ENCODE results near the gene MAP1S. TPM values are rescaled to one million over a fixed set of nuclear protein-coding genes. Genes with fewer than 3 reads are reported as not detected.

The MAP1S gene
- total RNA-seq, 2 experiments from 2014 or later = 18.1 to 21.4 TPM

DNA sequence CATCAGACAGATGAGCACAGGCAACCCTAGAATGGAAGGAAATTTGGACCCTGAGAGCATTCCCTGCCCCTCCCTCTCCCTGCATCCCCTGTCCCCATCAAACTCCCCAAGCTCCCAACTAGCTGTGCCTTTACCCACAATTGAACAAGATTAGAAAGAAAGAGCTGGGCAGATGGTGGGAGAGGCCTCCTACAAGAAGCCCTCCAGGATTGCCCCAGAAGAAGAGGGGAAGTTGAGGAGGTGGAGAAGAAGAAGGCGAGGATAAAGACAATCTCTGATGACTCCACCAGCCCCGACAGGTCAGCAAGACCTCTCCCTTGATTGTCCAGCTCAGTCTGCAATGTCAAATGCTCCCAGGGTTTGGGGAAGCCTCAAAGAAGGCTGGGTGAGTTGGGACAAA lies 43.0 kb upstream of the MAP1S start:
- DNase-seq (no peak), ATAC-seq (ENCODE audit: poor library complexity) (no peak)
- Mint-ChIP-seq H3K9me3 (peaks cover 2% of the 10 kb centered on the region), H3K36me3 (ENCODE audit: low read depth) (no peaks in the 10 kb centered on the region), H3K4me3 (no peak overlapping the region), H3K27ac (no peak overlapping the region), H3K4me1 (ENCODE audit: low read depth) (no peaks in the 10 kb centered on the region), H3K27me3 (peaks cover 49% of the 10 kb centered on the region)
- CTCF ChIA-PET = no interaction called here
- intact Hi-C loops (cut with DNase I, micrococcal nuclease) = no loop called here
- Histone ChIP-seq H3K27ac (ENCODE audit: low read depth in 1 of 2, low read length in 2 of 2) (no peak overlapping the region), H3K4me1 (ENCODE audit: insufficient read depth, low read length) (peaks cover 10% of the 10 kb centered on the region), H3K27me3 (ENCODE audit: control insufficient read depth in 1 of 2, insufficient read depth in 2 of 2, low read length in 2 of 2) (peaks cover 20 to 25% of the 10 kb centered on the region in 2 experiments), H3K4me3 (ENCODE audit: low read length) (no peak overlapping the region), H3K9me3 (ENCODE audit: control insufficient read depth in 1 of 2, insufficient read depth in 1 of 2, low read length in 2 of 2) (peaks cover 0 to 5% of the 10 kb centered on the region in 2 experiments), H3K36me3 (ENCODE audit: insufficient read depth, low read length) (no peaks in the 10 kb centered on the region)
- POLR2A ChIA-PET = no interaction called here
- TF ChIP-seq, protein P1, sequence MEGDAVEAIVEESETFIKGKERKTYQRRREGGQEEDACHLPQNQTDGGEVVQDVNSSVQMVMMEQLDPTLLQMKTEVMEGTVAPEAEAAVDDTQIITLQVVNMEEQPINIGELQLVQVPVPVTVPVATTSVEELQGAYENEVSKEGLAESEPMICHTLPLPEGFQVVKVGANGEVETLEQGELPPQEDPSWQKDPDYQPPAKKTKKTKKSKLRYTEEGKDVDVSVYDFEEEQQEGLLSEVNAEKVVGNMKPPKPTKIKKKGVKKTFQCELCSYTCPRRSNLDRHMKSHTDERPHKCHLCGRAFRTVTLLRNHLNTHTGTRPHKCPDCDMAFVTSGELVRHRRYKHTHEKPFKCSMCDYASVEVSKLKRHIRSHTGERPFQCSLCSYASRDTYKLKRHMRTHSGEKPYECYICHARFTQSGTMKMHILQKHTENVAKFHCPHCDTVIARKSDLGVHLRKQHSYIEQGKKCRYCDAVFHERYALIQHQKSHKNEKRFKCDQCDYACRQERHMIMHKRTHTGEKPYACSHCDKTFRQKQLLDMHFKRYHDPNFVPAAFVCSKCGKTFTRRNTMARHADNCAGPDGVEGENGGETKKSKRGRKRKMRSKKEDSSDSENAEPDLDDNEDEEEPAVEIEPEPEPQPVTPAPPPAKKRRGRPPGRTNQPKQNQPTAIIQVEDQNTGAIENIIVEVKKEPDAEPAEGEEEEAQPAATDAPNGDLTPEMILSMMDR (IDR thresholded peaks at IDR 0.05) = no peak

DNA sequence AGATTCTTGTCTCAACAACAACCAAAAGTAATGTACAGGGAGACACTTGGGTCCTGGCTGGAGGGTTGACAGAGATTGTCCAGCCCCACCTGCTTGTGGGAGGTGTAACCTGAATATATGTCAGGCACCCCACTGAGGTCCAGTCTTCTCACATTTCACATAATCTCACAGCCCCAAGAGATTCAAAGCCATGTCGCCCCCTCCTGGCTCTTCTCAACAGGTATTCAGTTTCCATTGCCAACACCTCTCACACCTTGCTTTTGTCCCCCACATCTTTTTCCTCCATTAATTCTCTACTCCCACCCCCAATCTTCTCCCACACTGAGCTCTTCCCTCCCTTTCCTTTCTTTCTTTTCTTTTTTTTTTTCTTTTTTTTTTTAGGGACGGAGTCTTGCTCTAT lies 42.3 kb upstream of the MAP1S start:
- intact Hi-C loops (cut with DNase I, micrococcal nuclease) = no loop called here
- Mint-ChIP-seq H3K9me3 (peaks cover under 1% of the 10 kb centered on the region), H3K4me3 (no peak overlapping the region), H3K27me3 (peaks cover 53% of the 10 kb centered on the region), H3K27ac (no peak overlapping the region), H3K4me1 (ENCODE audit: low read depth) (no peaks in the 10 kb centered on the region), H3K36me3 (ENCODE audit: low read depth) (no peaks in the 10 kb centered on the region)
- H3K4me1 ChIP-seq (ENCODE audit: insufficient read depth, low read length) = peaks cover 10% of the 10 kb centered on the region
- ChIA-PET POLR2A (no interaction called here), CTCF (no interaction called here)
- peak in 1 of 14 experiments; percentile 10 for DNase-seq
- TF ChIP-seq, protein P1 (IDR thresholded peaks at IDR 0.05) = no peak
- H3K27ac ChIP-seq (ENCODE audit: low read depth in 1 of 2, low read length in 2 of 2) = no peak overlapping the region
- no peak overlapping the region for H3K4me3 ChIP-seq (ENCODE audit: low read length)
- ATAC-seq (ENCODE audit: poor library complexity) = no peak
- peaks cover 26 to 30% of the 10 kb centered on the region in 2 experiments for H3K27me3 ChIP-seq (ENCODE audit: control insufficient read depth in 1 of 2, insufficient read depth in 2 of 2, low read length in 2 of 2)
- H3K36me3 ChIP-seq (ENCODE audit: insufficient read depth, low read length) = no peaks in the 10 kb centered on the region
- H3K9me3 ChIP-seq (ENCODE audit: control insufficient read depth in 1 of 2, insufficient read depth in 1 of 2, low read length in 2 of 2) = peaks cover 0 to 7% of the 10 kb centered on the region in 2 experiments

DNA sequence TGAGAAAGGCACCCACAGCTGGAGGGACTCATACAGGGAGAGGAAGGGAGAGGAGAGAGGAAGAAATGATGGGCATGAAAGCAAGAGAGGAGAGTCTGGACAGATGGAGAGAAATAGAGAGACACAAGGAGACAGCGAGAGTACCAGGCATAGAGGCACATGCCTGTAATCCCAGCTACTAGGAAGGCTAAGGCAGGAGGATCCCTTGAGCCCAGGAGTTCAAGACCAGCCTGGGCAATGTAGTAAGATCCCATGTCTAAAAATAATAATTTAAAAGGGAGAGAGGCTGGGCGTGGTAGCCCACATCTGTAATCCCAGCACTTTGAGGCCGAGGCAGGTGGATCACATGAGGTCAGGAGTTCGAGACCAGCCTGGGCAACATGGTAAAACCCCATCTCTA lies 40.4 kb upstream of the MAP1S start:
- CTCF ChIA-PET = no interaction called here
- H3K4me1 Mint-ChIP-seq (ENCODE audit: low read depth) = no peaks in the 10 kb centered on the region
- H3K27me3 Mint-ChIP-seq = peaks cover 70% of the 10 kb centered on the region
- no peaks in the 10 kb centered on the region for H3K9me3 Mint-ChIP-seq
- TF ChIP-seq, protein P1 (IDR thresholded peaks at IDR 0.05) = no peak
- no peak overlapping the region for H3K27ac Mint-ChIP-seq
- intact Hi-C loops (cut with DNase I, micrococcal nuclease) = no loop called here
- Histone ChIP-seq H3K27ac (ENCODE audit: low read depth in 1 of 2, low read length in 2 of 2) (no peak overlapping the region), H3K9me3 (ENCODE audit: control insufficient read depth in 1 of 2, insufficient read depth in 1 of 2, low read length in 2 of 2) (peaks cover 0 to 8% of the 10 kb centered on the region in 2 experiments), H3K36me3 (ENCODE audit: insufficient read depth, low read length) (no peaks in the 10 kb centered on the region), H3K4me1 (ENCODE audit: insufficient read depth, low read length) (peaks cover 10% of the 10 kb centered on the region), H3K27me3 (ENCODE audit: control insufficient read depth in 1 of 2, insufficient read depth in 2 of 2, low read length in 2 of 2) (peaks cover 38 to 42% of the 10 kb centered on the region in 2 experiments), H3K4me3 (ENCODE audit: low read length) (no peak overlapping the region)
- no peak for DNase-seq
- no peak overlapping the region for H3K4me3 Mint-ChIP-seq
- no peak for ATAC-seq (ENCODE audit: poor library complexity)
- POLR2A ChIA-PET = no interaction called here
- H3K36me3 Mint-ChIP-seq (ENCODE audit: low read depth) = no peaks in the 10 kb centered on the region
